ENCODE results near the gene SMIM13.

The SMIM13 gene

GRCh38 chr6:11151488-11151887 lies 57.9 kb downstream of the SMIM13 start:
- H3K79me2 ChIP-seq (ENCODE audit: insufficient read depth, low read length), result no peaks in the 10 kb centered on the region
- H3K9me2 ChIP-seq (replicated peaks; ENCODE audit: insufficient read depth, low read length), result no peaks in the 10 kb centered on the region
- no peak for TF ChIP-seq EZH2phosphoT487 (conservative IDR thresholded peaks at IDR 0.05; ENCODE audit: low read length)
- TF ChIP-seq CTCF (IDR thresholded peaks at IDR 0.05; ENCODE audit: insufficient read depth, low read length, poor library complexity, severe bottlenecking), result no peak
- H3K9me3 ChIP-seq (ENCODE audit: insufficient read depth, low read length), result no peaks in the 10 kb centered on the region
- no peak overlapping the region for H3K27ac ChIP-seq (ENCODE audit: low read depth, low read length)
- no peak overlapping the region for H3K4me3 ChIP-seq (ENCODE audit: insufficient read depth, low read length, poor library complexity, severe bottlenecking)
- no peak overlapping the region for H3K9ac ChIP-seq (ENCODE audit: low read length)
- H3K27me3 ChIP-seq (ENCODE audit: low read length), result no peaks in the 10 kb centered on the region
- H2AFZ ChIP-seq (ENCODE audit: low read depth, low read length, severe bottlenecking), result no peak overlapping the region
- H3F3A ChIP-seq (ENCODE audit: insufficient read depth), result no peaks in the 10 kb centered on the region
- no peak overlapping the region for H3K4me2 ChIP-seq (ENCODE audit: low read depth, low read length, poor library complexity, severe bottlenecking)
- no peaks in the 10 kb centered on the region for H3K36me3 ChIP-seq (ENCODE audit: low read length)
- no peaks in the 10 kb centered on the region for H4K20me1 ChIP-seq (ENCODE audit: low read depth, low read length)

GRCh38 chr6:11152581-11152980 lies 58.9 kb downstream of the SMIM13 start:
- Histone ChIP-seq H3K79me2 (ENCODE audit: insufficient read depth, low read length) (no peaks in the 10 kb centered on the region), H3K27ac (ENCODE audit: low read depth, low read length) (no peak overlapping the region), H2AFZ (ENCODE audit: low read depth, low read length, severe bottlenecking) (no peak overlapping the region), H3K36me3 (ENCODE audit: low read length) (no peaks in the 10 kb centered on the region), H3K4me3 (ENCODE audit: insufficient read depth, low read length, poor library complexity, severe bottlenecking) (no peak overlapping the region), H4K20me1 (ENCODE audit: low read depth, low read length) (no peaks in the 10 kb centered on the region), H3K9ac (ENCODE audit: low read length) (no peak overlapping the region), H3F3A (ENCODE audit: insufficient read depth) (no peaks in the 10 kb centered on the region), H3K27me3 (ENCODE audit: low read length) (no peaks in the 10 kb centered on the region), H3K9me3 (ENCODE audit: insufficient read depth, low read length) (no peaks in the 10 kb centered on the region; the same call in 1 of the 2 replicates), H3K4me2 (ENCODE audit: low read depth, low read length, poor library complexity, severe bottlenecking) (no peak overlapping the region), H3K9me2 (replicated peaks; ENCODE audit: insufficient read depth, low read length) (no peaks in the 10 kb centered on the region)
- no peak for TF ChIP-seq CTCF (IDR thresholded peaks at IDR 0.05; ENCODE audit: insufficient read depth, low read length, poor library complexity, severe bottlenecking)
- no peak for TF ChIP-seq EZH2phosphoT487 (conservative IDR thresholded peaks at IDR 0.05; ENCODE audit: low read length)

- no peaks in the 10 kb centered on the region; the same call in 1 of the 2 replicates for H3K9me3 ChIP-seq (ENCODE audit: insufficient read depth, low read length)
- H3K27me3 ChIP-seq (ENCODE audit: low read length), result no peaks in the 10 kb centered on the region
- no peak for TF ChIP-seq EZH2phosphoT487 (conservative IDR thresholded peaks at IDR 0.05; ENCODE audit: low read length)
- TF ChIP-seq CTCF (IDR thresholded peaks at IDR 0.05; ENCODE audit: insufficient read depth, low read length, poor library complexity, severe bottlenecking), result no peak
- no peaks in the 10 kb centered on the region for H3F3A ChIP-seq (ENCODE audit: insufficient read depth)
- no peak overlapping the region for H3K4me3 ChIP-seq (ENCODE audit: insufficient read depth, low read length, poor library complexity, severe bottlenecking)
- H3K4me2 ChIP-seq (ENCODE audit: low read depth, low read length, poor library complexity, severe bottlenecking), result no peak overlapping the region
- H4K20me1 ChIP-seq (ENCODE audit: low read depth, low read length), result no peaks in the 10 kb centered on the region
- no peaks in the 10 kb centered on the region for H3K79me2 ChIP-seq (ENCODE audit: insufficient read depth, low read length)
- H3K9me2 ChIP-seq (replicated peaks; ENCODE audit: insufficient read depth, low read length), result no peaks in the 10 kb centered on the region
- no peak overlapping the region for H2AFZ ChIP-seq (ENCODE audit: low read depth, low read length, severe bottlenecking)
- H3K9ac ChIP-seq (ENCODE audit: low read length), result no peak overlapping the region
- no peak overlapping the region for H3K27ac ChIP-seq (ENCODE audit: low read depth, low read length)
- no peaks in the 10 kb centered on the region for H3K36me3 ChIP-seq (ENCODE audit: low read length)
Measured at GRCh38 chr6:11153447-11153846, 59.8 kb downstream of the SMIM13 start.

All from SU-DHL-6 (cell line).